ENCODE data around the gene OLFM2.

Gene OLFM2

DNA sequence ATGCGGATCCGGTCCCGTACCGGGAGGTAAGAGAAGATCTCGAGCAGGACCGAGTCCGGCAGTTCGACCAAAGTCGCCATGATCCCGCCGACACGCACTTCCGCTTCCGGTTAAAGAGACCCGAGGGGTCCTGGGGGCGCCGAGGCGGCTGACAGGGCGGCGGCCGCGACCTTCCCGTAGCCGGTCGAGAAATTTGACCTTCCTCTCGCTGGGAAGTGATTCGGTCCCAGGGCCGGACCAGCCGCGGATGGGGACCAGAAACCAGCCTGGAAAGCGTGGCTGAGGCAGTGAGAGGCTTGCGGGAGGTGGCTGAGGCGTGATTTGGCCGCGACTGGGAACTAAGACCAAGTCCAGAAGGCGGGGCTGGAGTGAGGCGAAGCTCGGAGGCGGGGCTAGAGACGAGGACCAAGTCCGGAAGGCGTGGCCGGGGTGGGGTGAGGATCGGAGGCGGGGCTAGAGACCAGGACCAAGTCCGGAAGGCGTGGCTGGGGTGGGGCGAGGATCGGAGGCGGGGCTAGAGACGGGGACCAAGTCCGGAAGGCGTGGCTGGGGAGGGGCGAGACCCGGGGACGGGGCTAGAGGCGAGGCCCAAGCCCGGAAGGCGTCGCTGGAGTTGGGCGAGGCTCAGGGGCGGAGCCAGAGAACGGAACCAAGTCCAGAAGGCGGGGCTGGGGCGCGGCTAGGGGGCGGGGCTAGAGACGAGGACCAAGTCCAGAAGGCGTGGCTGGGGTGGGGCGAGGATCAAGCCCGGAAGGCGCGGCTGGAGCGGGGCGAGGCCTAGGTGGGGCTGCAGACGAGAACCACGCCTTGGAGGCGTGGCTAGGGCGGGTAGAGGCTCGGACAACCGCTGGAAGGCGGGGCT, 117.3 kb downstream of the OLFM2 start, which contains the start of gene FBXL12:
Gene FBXL12 (minus strand): TSS at position 346 of the 862 bp plus-strand sequence. CDS start 266 bp downstream, at position 80.
- no peaks in the 10 kb centered on the region for H3K27me3 ChIP-seq (ENCODE audit: insufficient read depth, low read length)
- H3K4me1 ChIP-seq (ENCODE audit: insufficient read depth, low read length): no peaks in the 10 kb centered on the region
- H3K9me3 ChIP-seq (ENCODE audit: insufficient read depth, low read depth, low read length): 0 out of 2 replicates have a peak, but pooled peaks cover 7% of the 10 kb centered on the region
- peaks cover under 1% of the 10 kb centered on the region; the same call in 1 of the 2 replicates for H3K36me3 ChIP-seq (ENCODE audit: insufficient read depth, low read depth, low read length)
- peak within 1 kb of the TSS; percentile 97 for H3K4me3 ChIP-seq (ENCODE audit: low read length)
- peak within 1 kb of the TSS; percentile 99 for H3K27ac ChIP-seq (ENCODE audit: low read length)
- peak within 1 kb of the TSS; percentile 96; the same call in 1 of the 2 replicates for H3K9ac ChIP-seq (ENCODE audit: low read depth, low read length)

GRCh38 chr19:9818175-9818733, 118.1 kb downstream of the OLFM2 start:
- Histone ChIP-seq H3K36me3 (ENCODE audit: insufficient read depth, low read depth, low read length) (peaks cover 4% of the 10 kb centered on the region; the same call in 1 of the 2 replicates), H3K4me1 (ENCODE audit: insufficient read depth, low read length) (no peaks in the 10 kb centered on the region), H3K9ac (ENCODE audit: low read depth, low read length) (peak overlapping the region; percentile 96; the same call in 1 of the 2 replicates), H3K9me3 (ENCODE audit: insufficient read depth, low read depth, low read length) (0 out of 2 replicates have a peak, but pooled peaks cover 7% of the 10 kb centered on the region), H3K27me3 (ENCODE audit: insufficient read depth, low read length) (no peaks in the 10 kb centered on the region), H3K4me3 (ENCODE audit: low read length) (peak overlapping the region; percentile 97), H3K27ac (ENCODE audit: low read length) (no peak overlapping the region)

DNA sequence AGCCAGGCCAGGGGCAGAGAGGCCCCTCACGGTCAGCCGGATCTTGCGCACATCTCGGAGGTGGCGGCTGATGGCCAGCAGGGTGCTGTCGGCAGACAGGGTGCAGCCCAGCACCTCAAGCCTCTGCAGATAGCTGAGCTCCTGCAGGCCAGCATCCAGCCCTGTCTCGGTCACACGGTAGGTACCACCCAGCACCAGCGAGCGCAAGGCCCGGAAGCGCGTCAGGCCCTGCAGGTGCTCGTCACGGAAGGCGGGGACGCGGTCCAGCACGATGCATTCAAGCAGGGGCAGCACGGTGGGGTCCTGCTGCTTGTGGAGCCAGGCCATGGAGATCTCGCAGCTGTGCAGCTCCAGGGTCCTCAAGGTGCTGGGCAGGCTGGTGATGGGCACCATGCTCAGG, 125.2 kb downstream of the OLFM2 start:
- no peak overlapping the region for H3K27ac ChIP-seq (ENCODE audit: low read length)
- H3K4me1 ChIP-seq (ENCODE audit: insufficient read depth, low read length): no peaks in the 10 kb centered on the region
- H3K4me3 ChIP-seq (ENCODE audit: low read length): no peak overlapping the region
- no peak overlapping the region for H3K9ac ChIP-seq (ENCODE audit: low read depth, low read length)
- H3K27me3 ChIP-seq (ENCODE audit: insufficient read depth, low read length): no peaks in the 10 kb centered on the region
- H3K36me3 ChIP-seq (ENCODE audit: insufficient read depth, low read depth, low read length): peaks cover 43% of the 10 kb centered on the region
- H3K9me3 ChIP-seq (ENCODE audit: insufficient read depth, low read depth, low read length): 0 out of 2 replicates have a peak, but pooled peaks cover 6% of the 10 kb centered on the region

GRCh38 chr19:9808855-9809824, 127.2 kb downstream of the OLFM2 start:
- H3K27me3 ChIP-seq (ENCODE audit: insufficient read depth, low read length): no peaks in the 10 kb centered on the region
- no peak overlapping the region for H3K4me3 ChIP-seq (ENCODE audit: low read length)
- no peak overlapping the region for H3K9ac ChIP-seq (ENCODE audit: low read depth, low read length)
- H3K9me3 ChIP-seq (ENCODE audit: insufficient read depth, low read depth, low read length): no peaks in the 10 kb centered on the region
- no peaks in the 10 kb centered on the region for H3K4me1 ChIP-seq (ENCODE audit: insufficient read depth, low read length)
- no peak overlapping the region for H3K27ac ChIP-seq (ENCODE audit: low read length)
- peaks cover 43% of the 10 kb centered on the region for H3K36me3 ChIP-seq (ENCODE audit: insufficient read depth, low read depth, low read length)

DNA sequence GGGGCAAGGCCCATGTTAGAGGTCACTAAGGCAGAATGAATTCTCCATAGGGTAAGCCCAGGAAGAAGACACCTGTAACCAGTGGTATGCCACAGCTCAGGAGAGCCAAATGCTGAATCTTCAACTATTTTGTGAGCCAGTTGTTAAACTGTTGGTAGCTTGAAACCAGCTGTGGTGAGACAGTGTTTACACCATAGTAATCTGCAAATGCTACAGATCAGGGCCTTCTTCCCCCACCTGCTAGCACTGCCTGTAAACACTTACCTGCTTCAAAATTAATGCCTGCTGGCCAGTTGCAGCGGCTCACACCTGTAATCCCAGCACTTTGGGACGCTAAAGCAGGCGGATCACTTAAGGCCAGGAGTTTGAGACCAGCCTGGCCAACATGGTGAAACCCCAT, 129.5 kb downstream of the OLFM2 start:
- H3K36me3 ChIP-seq (ENCODE audit: insufficient read depth, low read depth, low read length): peaks cover 38% of the 10 kb centered on the region
- no peak overlapping the region for H3K9ac ChIP-seq (ENCODE audit: low read depth, low read length)
- H3K27me3 ChIP-seq (ENCODE audit: insufficient read depth, low read length): no peaks in the 10 kb centered on the region
- no peak overlapping the region for H3K27ac ChIP-seq (ENCODE audit: low read length)
- no peaks in the 10 kb centered on the region for H3K4me1 ChIP-seq (ENCODE audit: insufficient read depth, low read length)
- no peaks in the 10 kb centered on the region for H3K9me3 ChIP-seq (ENCODE audit: insufficient read depth, low read depth, low read length)
- H3K4me3 ChIP-seq (ENCODE audit: low read length): no peak overlapping the region
